GM23338 (cell line): ENCODE data around the gene AIRE.

ENCODE experiments used
- CREB1 ChIP-seq: fragments of 250-450 bp; sonication (Bioruptor Pico); IDR thresholded peaks from 2 replicates; pipeline ENCODE4 v1.5.0; 2020; ENCODE audit warnings: low read depth, mild to moderate bottlenecking, moderate library complexity
- EZH2 ChIP-seq: fragments of 200-600 bp; sonication (generic); IDR thresholded peaks from one replicate; pipeline ENCODE4 v1.8.0; 2017; ENCODE audit warnings: antibody characterized with exemption, mild to moderate bottlenecking, low read depth; ENCODE audit not compliant: unreplicated experiment
- EZH2phosphoT487 ChIP-seq: fragments of 200-600 bp; sonication (generic); IDR thresholded peaks from one replicate; pipeline ENCODE4 v1.8.1; 2018; ENCODE audit warnings: antibody characterized with exemption; ENCODE audit not compliant: unreplicated experiment
- JUNB ChIP-seq: IDR thresholded peaks from one replicate; pipeline ENCODE4 v1.6.1; 2016; ENCODE audit warnings: antibody characterized with exemption; ENCODE audit not compliant: unreplicated experiment
- NANOG ChIP-seq: IDR thresholded peaks from 2 replicates; pipeline ENCODE4 v1.6.1; 2016; ENCODE audit warnings: antibody characterized with exemption, borderline replicate concordance
- POLR2AphosphoS5 ChIP-seq: IDR thresholded peaks from 2 replicates; pipeline ENCODE4 v1.6.1; 2016; ENCODE audit warnings: antibody characterized with exemption, low read depth
- STAT1 ChIP-seq: IDR thresholded peaks from one replicate; pipeline ENCODE4 v1.6.1; 2016; ENCODE audit warnings: antibody characterized with exemption; ENCODE audit not compliant: unreplicated experiment
- ZNF114 ChIP-seq: fragments of 250-450 bp; sonication (Bioruptor Pico); IDR thresholded peaks from 2 replicates; pipeline ENCODE4 v1.5.0; 2020; ENCODE audit warnings: mild to moderate bottlenecking, moderate library complexity
- ZNF331 ChIP-seq: fragments of 250-450 bp; sonication (Bioruptor Pico); IDR thresholded peaks from 2 replicates; pipeline ENCODE4 v1.5.0; 2020; ENCODE audit warnings: low read depth, mild to moderate bottlenecking, moderate library complexity
- TF ChIP-seq, protein P1 (sequence below), 2 experiments: fragments of 200-600 bp in 1 of 2; sonication (generic) in 1 of 2; conservative IDR thresholded peaks; 2 replicates each; pipeline versions ENCODE4 v1.5.1 to v1.6.1; 2016 to 2017; ENCODE audit warnings: antibody characterized with exemption in 2 of 2, low read depth in 2 of 2, mild to moderate bottlenecking in 2 of 2, moderate library complexity in 1 of 2
- TF ChIP-seq, protein P2 (sequence below): IDR thresholded peaks from one replicate; pipeline ENCODE4 v1.6.1; 2018; ENCODE audit warnings: antibody characterized with exemption; ENCODE audit not compliant: unreplicated experiment

DNA sequence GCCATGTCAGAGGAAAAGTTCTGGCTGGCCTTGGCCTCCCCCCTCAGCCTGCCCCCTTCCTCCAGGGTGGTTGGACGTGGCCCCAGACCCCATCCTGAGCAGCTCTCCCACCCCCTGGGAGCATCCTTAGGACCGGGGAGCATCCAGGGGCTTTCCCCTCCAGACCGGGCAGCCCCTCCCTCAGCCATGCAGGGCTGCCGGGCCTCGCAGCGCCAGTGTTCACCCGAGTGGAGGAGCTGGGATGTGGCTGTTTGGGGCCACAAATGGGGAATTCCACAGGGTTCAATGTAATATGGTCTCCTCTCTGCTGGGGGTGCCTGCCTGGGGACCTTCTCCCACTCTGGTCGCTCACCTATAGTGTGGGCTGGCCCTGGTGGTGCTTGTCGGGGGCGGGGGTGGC is 10.0 kb downstream of the AIRE start:
- TF ChIP-seq JUNB (no peak), EZH2 (no peak), CREB1 (CRISPR knock-in tag) (no peak), POLR2AphosphoS5 (no peak), ZNF331 (CRISPR knock-in tag) (no peak), NANOG (no peak), EZH2phosphoT487 (no peak), STAT1 (no peak), ZNF114 (CRISPR knock-in tag) (no peak)
- TF ChIP-seq, protein P1, sequence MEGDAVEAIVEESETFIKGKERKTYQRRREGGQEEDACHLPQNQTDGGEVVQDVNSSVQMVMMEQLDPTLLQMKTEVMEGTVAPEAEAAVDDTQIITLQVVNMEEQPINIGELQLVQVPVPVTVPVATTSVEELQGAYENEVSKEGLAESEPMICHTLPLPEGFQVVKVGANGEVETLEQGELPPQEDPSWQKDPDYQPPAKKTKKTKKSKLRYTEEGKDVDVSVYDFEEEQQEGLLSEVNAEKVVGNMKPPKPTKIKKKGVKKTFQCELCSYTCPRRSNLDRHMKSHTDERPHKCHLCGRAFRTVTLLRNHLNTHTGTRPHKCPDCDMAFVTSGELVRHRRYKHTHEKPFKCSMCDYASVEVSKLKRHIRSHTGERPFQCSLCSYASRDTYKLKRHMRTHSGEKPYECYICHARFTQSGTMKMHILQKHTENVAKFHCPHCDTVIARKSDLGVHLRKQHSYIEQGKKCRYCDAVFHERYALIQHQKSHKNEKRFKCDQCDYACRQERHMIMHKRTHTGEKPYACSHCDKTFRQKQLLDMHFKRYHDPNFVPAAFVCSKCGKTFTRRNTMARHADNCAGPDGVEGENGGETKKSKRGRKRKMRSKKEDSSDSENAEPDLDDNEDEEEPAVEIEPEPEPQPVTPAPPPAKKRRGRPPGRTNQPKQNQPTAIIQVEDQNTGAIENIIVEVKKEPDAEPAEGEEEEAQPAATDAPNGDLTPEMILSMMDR (conservative IDR thresholded peaks at IDR 0.05; ENCODE audit: low read depth in 2 of 2): no peak
- TF ChIP-seq, protein P2, sequence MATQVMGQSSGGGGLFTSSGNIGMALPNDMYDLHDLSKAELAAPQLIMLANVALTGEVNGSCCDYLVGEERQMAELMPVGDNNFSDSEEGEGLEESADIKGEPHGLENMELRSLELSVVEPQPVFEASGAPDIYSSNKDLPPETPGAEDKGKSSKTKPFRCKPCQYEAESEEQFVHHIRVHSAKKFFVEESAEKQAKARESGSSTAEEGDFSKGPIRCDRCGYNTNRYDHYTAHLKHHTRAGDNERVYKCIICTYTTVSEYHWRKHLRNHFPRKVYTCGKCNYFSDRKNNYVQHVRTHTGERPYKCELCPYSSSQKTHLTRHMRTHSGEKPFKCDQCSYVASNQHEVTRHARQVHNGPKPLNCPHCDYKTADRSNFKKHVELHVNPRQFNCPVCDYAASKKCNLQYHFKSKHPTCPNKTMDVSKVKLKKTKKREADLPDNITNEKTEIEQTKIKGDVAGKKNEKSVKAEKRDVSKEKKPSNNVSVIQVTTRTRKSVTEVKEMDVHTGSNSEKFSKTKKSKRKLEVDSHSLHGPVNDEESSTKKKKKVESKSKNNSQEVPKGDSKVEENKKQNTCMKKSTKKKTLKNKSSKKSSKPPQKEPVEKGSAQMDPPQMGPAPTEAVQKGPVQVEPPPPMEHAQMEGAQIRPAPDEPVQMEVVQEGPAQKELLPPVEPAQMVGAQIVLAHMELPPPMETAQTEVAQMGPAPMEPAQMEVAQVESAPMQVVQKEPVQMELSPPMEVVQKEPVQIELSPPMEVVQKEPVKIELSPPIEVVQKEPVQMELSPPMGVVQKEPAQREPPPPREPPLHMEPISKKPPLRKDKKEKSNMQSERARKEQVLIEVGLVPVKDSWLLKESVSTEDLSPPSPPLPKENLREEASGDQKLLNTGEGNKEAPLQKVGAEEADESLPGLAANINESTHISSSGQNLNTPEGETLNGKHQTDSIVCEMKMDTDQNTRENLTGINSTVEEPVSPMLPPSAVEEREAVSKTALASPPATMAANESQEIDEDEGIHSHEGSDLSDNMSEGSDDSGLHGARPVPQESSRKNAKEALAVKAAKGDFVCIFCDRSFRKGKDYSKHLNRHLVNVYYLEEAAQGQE: no peak
